T-helper 17 cell (primary cell): Measurements from ENCODE around the gene MTMR10. TPM values are rescaled to one million over a fixed set of nuclear protein-coding genes. Genes with fewer than 3 reads are reported as not detected.

Experiments
- ATAC-seq: fragments of 150-1000 bp; cut with Tn5 transposase; 2 replicates; pipeline ENCODE4 v1.10.0; 2021; ENCODE audit warnings: mild to moderate bottlenecking, moderate library complexity
- DNase-seq, 3 donors: peaks; one replicate each; pipeline versions ENCODE4 v3.0.0 to v3.0.0-alpha.2; 2020 to 2021
- H3K9me3 ChIP-seq: one replicate; pipeline ENCODE4 v1.7.0; 2013; ENCODE audit warnings: low read length, mild to moderate bottlenecking; ENCODE audit not compliant: control insufficient read depth, poor library complexity, severe bottlenecking
- H3K27ac Mint-ChIP-seq: one replicate; pipeline ENCODE4 v1.8.0; 2022; ENCODE audit warnings: mild to moderate bottlenecking, moderate library complexity, mixed read lengths
- H3K27me3 Mint-ChIP-seq: one replicate; pipeline ENCODE4 v1.8.0; 2022; ENCODE audit warnings: mixed read lengths
- H3K36me3 Mint-ChIP-seq: one replicate; pipeline ENCODE4 v1.8.0; 2022; ENCODE audit warnings: low read depth, mixed read lengths
- H3K4me1 Mint-ChIP-seq: one replicate; pipeline ENCODE4 v1.8.0; 2022; ENCODE audit warnings: mild to moderate bottlenecking, mixed read lengths
- H3K4me3 Mint-ChIP-seq: one replicate; pipeline ENCODE4 v1.8.0; 2022; ENCODE audit warnings: mild to moderate bottlenecking, moderate library complexity, mixed read lengths
- total RNA-seq, 4 donors: library from RNA in 2 of 4; stranded (reverse) in 2 of 4; gene quantifications; one replicate each; pipeline ENCODE4 v1.2.3 and lab custom pipeline; 2022 to 2026

MTMR10 gene
- total RNA-seq, 2 donors from 2014 or later = 33.3 to 38.6 TPM

DNA sequence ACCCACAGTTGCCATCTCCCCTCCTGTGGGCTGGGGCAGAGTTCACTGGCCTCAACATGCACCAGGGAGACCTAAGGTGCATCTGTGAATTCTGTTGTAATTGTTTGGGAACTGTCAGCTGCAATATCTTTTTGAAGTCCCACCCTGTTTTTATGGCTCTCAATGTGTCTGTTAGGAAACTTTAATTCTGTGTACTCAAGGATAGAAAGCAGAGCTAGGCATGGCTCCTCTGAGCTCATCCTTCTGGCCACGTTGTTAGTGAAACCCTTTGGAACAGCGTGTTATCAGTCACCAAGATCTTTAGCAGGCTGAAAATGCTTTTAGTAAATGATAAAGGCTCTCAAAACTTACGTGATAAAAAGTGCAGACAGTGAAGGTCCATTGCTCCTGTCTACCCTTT, 33.6 kb upstream of the MTMR10 start:
- no peak for DNase-seq
- Mint-ChIP-seq H3K27ac (no peak overlapping the region), H3K36me3 (no peaks in the 10 kb centered on the region), H3K4me3 (no peak overlapping the region), H3K27me3 (peaks cover 48% of the 10 kb centered on the region), H3K4me1 (peaks cover 3% of the 10 kb centered on the region)
- H3K9me3 ChIP-seq = no peaks in the 10 kb centered on the region
- ATAC-seq = no peak

DNA sequence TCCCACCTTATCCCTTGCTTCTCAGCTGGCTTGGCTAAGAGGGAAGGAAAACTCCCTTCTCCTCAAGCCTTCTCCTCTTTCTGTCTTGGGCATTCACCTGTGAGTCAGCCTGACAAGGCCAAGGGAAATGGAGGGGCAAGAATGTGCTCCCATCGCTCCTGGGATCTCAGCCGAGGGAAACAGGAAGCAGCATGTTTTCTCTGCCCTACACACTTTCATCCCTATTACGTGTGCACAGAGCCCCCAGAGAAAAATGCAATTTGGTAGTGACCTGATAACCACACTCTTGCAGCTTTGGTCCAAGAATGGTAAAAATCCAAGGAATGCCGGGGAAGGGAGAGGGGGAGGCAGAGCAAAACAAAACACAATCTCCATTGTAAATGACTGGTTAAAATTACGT, 32.9 kb upstream of the MTMR10 start:
- no peak overlapping the region for H3K27ac Mint-ChIP-seq
- H3K4me1 Mint-ChIP-seq = peaks cover 3% of the 10 kb centered on the region
- peaks cover 49% of the 10 kb centered on the region for H3K27me3 Mint-ChIP-seq
- ATAC-seq = no peak
- H3K4me3 Mint-ChIP-seq = no peak overlapping the region
- no peaks in the 10 kb centered on the region for H3K36me3 Mint-ChIP-seq
- DNase-seq = no peak
- H3K9me3 ChIP-seq = no peaks in the 10 kb centered on the region

DNA sequence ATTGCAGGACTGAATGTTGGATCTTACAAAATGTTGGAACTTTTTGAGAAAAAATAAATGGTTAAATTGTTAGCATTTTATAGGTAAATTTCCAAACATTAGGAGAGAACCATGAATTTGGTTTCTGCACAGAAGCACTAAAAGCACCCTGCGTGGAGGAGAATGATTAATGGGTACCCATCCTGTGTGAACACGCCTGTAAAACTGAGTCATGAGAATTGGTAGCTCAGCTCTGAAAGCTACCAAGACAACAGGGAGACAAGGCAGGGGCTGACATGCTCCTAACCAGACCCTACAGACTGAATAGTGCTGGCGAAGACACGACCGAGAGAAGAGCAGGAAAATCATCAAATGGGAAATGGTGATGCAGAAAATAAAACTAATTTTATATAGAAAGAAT, 32.4 kb upstream of the MTMR10 start:
- no peak for DNase-seq
- Mint-ChIP-seq H3K27me3 (peaks cover 44% of the 10 kb centered on the region), H3K4me1 (peaks cover 3% of the 10 kb centered on the region), H3K27ac (no peak overlapping the region), H3K4me3 (no peak overlapping the region), H3K36me3 (no peaks in the 10 kb centered on the region)
- no peak for ATAC-seq
- H3K9me3 ChIP-seq = no peaks in the 10 kb centered on the region

DNA sequence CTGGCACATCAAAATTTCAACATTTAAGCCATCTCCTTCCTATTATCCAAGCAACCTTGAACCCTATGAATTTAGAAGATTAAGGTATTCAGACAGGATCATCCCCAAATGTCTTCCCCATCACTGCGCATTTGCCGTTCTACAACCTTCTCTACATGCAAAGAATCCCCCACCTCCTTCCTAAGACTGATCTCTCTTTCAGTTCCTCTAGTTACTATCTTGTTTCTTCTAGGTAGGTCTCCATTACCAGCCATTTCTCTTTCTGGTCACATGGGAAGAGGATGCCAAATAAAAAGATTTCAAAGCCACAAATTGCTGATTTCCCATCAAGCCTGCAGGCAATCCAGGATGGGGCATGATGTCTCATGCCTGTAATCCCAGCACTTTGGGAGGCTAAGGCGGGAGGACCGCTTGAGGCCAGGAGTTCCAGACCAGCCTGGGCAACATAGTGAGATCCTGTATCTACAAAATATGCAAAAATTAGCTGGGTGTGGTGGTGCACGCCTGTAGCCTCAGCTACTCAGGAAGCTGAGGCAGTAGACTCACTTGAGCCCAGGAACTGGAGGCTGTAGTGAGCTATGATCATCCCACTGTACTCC, 29.7 kb upstream of the MTMR10 start:
- no peak overlapping the region for H3K4me3 Mint-ChIP-seq
- H3K27ac Mint-ChIP-seq = no peak overlapping the region
- no peak for DNase-seq
- H3K4me1 Mint-ChIP-seq = peaks cover 3% of the 10 kb centered on the region
- no peaks in the 10 kb centered on the region for H3K36me3 Mint-ChIP-seq
- ATAC-seq = no peak
- H3K27me3 Mint-ChIP-seq = peaks cover 27% of the 10 kb centered on the region
- no peaks in the 10 kb centered on the region for H3K9me3 ChIP-seq

DNA sequence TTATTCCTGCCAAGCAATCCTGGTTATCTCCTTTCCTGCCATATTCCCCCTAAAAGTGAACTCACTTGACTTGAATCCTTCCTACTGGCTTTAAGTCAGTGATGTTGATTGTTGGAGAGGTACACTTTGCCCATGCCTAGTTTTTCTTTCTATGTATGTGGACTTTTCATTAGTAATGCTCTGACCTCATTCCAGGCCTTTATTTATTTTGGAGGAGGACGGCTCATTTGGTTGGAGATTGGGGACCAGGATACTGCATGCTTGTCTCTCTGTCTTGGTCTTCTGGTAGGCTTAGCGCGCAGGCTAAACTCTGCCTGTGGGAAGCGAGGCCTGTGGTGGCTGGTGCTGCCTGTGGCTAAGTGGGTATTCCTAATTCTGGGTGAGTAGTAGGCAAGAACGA, 29.1 kb upstream of the MTMR10 start:
- no peaks in the 10 kb centered on the region for H3K36me3 Mint-ChIP-seq
- H3K27ac Mint-ChIP-seq = no peak overlapping the region
- no peak for DNase-seq
- H3K4me1 Mint-ChIP-seq = peaks cover 3% of the 10 kb centered on the region
- peaks cover 22% of the 10 kb centered on the region for H3K27me3 Mint-ChIP-seq
- no peaks in the 10 kb centered on the region for H3K9me3 ChIP-seq
- no peak for ATAC-seq
- no peak overlapping the region for H3K4me3 Mint-ChIP-seq

DNA sequence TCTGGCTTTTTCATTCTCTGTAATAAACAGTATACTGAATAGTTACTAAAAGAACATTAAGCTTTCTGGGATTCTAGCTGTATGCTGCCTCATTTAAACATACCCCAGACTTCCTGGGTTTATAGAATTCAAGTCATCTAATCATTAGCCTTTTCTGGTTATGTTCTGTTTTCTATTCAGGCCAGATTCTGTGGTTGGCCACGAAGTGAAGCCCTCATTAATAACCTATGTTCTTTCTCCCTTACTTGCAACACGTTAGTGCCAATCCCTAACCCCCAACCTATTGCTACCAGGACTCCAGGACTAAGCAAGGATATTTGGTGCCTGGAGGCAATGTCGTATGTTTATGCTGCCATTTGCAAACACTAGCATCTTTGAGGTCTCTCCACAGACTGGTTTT, 28.6 kb upstream of the MTMR10 start:
- H3K27ac Mint-ChIP-seq = no peak overlapping the region
- ATAC-seq = no peak
- no peaks in the 10 kb centered on the region for H3K36me3 Mint-ChIP-seq
- no peak overlapping the region for H3K4me3 Mint-ChIP-seq
- no peaks in the 10 kb centered on the region for H3K9me3 ChIP-seq
- no peak for DNase-seq
- peaks cover 19% of the 10 kb centered on the region for H3K27me3 Mint-ChIP-seq
- H3K4me1 Mint-ChIP-seq = peaks cover 3% of the 10 kb centered on the region

DNA sequence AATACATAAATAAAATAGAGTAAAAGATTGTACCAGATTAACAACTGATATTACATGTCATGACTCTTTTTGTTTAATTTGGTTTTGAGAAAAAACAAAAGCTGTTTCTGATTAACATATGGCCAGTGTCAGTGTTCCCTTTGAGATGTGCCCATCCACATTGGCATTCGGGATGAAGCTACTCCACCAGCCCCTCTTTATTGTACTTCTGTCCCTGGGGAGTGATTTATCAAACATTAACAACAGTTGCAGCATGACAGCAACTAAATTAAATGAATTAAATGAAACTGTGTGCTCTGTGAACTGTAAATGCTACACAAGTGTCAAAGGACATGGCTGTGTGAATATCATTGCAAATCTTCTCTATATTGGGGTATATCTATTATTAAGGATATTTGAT, 25.9 kb upstream of the MTMR10 start:
- no peak overlapping the region for H3K27ac Mint-ChIP-seq
- no peaks in the 10 kb centered on the region for H3K36me3 Mint-ChIP-seq
- no peak for DNase-seq
- H3K9me3 ChIP-seq = peaks cover under 1% of the 10 kb centered on the region
- peaks cover 18% of the 10 kb centered on the region for H3K27me3 Mint-ChIP-seq
- no peaks in the 10 kb centered on the region for H3K4me1 Mint-ChIP-seq
- no peak overlapping the region for H3K4me3 Mint-ChIP-seq
- ATAC-seq = no peak

DNA sequence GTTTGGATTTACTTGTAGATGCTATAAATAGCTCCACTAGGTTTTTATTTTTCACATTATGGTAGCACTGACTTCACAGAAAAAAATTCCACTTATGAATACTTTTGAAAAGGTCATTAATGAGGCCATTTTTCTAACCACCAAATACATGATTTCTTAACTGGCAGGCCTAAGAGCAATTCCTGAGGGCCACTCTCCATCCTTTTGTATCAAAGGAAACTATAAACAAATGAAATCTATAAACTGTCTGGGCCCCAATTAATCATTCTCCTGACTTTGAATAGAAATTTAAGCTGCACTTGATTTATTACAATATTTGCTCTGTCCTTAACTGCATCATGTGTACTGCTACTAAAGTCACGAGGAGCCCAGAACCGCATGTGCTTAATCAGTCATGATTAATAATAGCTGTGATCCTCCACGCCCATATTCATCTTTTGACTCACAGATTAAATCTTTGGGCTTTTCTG, 25.1 kb upstream of the MTMR10 start:
- peaks cover 4% of the 10 kb centered on the region for H3K9me3 ChIP-seq
- no peak overlapping the region for H3K4me3 Mint-ChIP-seq
- DNase-seq (no peak), ATAC-seq (no peak)
- H3K36me3 Mint-ChIP-seq = no peaks in the 10 kb centered on the region
- no peak overlapping the region for H3K27ac Mint-ChIP-seq
- H3K4me1 Mint-ChIP-seq = no peaks in the 10 kb centered on the region
- peaks cover 18% of the 10 kb centered on the region for H3K27me3 Mint-ChIP-seq

DNA sequence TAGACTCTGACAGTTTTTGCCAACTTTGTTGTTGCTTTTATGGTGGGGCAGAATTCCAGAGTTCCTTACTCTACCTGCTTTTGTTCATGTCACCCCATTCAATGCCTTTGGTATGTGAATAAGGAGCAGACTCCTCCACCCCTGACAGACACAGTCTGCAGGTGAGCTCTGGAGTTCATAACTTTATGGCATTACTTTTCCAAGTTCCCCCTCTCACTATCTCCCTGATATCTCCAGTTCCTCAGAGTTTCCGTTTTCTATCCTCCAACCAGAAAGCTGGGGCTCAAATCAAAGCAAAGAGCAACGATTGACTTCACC, 23.1 kb upstream of the MTMR10 start:
- H3K27me3 Mint-ChIP-seq = no peaks in the 10 kb centered on the region
- no peak for DNase-seq
- no peak for ATAC-seq
- no peak overlapping the region for H3K27ac Mint-ChIP-seq
- H3K4me3 Mint-ChIP-seq = no peak overlapping the region
- H3K36me3 Mint-ChIP-seq = no peaks in the 10 kb centered on the region
- peaks cover 4% of the 10 kb centered on the region for H3K9me3 ChIP-seq
- H3K4me1 Mint-ChIP-seq = no peaks in the 10 kb centered on the region

DNA sequence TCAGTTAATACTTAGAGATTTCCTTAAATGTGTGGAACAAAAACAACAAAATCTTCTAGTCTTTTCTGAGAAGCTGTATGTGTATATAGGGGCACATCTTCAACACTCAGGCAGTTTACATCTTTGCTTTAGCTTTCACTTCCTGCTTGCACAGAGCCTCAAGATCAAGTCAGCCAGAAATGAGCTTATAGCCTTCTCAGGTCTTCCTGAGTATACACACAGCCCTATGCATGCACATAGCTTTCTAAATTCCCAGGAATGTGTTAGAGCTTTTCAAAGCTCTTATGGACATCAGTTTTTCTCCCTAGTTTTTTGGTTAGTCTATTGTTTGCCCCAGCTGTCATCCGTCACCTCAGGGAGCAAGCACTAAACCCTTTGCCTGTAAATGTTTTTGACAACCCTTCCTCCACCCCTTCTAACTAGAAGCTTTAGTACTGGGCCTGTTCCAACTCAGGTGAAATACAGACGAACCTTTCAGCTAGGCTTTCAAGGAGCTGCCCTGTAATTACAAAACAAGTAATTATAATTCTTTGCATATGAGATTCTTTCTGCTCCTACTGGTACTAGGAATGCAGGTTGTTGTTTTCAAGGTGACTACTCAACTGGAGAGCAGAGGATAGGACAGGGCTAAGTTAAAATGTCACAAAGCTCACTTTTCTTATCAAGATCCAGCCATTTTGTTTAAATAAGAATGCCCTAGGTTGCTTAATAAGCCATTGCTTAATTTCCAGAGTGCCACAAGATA, 22.6 kb upstream of the MTMR10 start:
- Mint-ChIP-seq H3K36me3 (no peaks in the 10 kb centered on the region), H3K27me3 (no peaks in the 10 kb centered on the region), H3K4me3 (no peak overlapping the region), H3K4me1 (no peaks in the 10 kb centered on the region), H3K27ac (no peak overlapping the region)
- peaks cover 4% of the 10 kb centered on the region for H3K9me3 ChIP-seq
- DNase-seq (no peak), ATAC-seq (peak; percentile 35)

DNA sequence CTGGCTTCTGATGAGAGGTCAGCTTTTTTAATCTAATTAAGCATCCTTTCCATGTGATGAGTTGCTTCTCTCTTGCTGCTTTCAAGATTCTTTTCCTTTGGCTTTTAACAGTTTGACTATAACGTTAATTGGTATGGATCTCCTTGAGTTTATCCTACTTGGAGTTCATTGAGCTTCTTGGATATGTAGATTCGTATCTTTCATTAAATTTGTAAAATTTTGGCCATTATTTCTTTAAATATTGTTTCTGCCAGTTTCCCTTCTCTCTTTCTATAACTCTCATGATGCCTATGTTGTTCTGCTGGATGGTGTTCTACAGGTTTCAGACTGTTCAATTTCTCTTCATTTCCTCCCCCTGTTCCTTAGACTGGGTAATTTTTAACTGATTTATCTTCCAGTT, 21.0 kb upstream of the MTMR10 start:
- H3K4me3 Mint-ChIP-seq = no peak overlapping the region
- H3K36me3 Mint-ChIP-seq = no peaks in the 10 kb centered on the region
- H3K4me1 Mint-ChIP-seq = no peaks in the 10 kb centered on the region
- H3K27ac Mint-ChIP-seq = no peak overlapping the region
- no peak for DNase-seq
- ATAC-seq = no peak
- peaks cover 4% of the 10 kb centered on the region for H3K9me3 ChIP-seq
- H3K27me3 Mint-ChIP-seq = peaks cover 1% of the 10 kb centered on the region

DNA sequence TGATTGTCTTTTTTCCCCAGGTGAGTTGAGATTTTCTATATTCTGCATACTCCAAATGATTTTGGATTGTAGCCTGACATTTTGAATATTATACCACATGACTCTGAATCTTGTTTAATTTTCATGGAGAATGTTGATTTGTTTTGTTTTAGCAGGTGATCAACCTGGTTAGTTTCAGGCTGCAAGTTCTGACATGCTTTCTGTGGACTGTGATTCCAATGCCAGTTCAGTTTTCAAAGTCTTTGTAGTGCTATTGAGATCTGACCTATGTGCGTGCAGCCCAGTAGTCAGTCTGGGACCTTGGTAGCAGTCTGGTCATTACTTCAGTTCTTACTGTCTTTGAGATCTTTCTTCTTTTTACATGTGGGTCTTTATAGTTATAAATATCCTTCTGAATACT, 18.6 kb upstream of the MTMR10 start:
- H3K27ac Mint-ChIP-seq = no peak overlapping the region
- H3K27me3 Mint-ChIP-seq = peaks cover 21% of the 10 kb centered on the region
- ATAC-seq (no peak), DNase-seq (no peak)
- no peak overlapping the region for H3K4me3 Mint-ChIP-seq
- no peaks in the 10 kb centered on the region for H3K36me3 Mint-ChIP-seq
- peaks cover 4% of the 10 kb centered on the region for H3K9me3 ChIP-seq
- peaks cover 5% of the 10 kb centered on the region for H3K4me1 Mint-ChIP-seq

DNA sequence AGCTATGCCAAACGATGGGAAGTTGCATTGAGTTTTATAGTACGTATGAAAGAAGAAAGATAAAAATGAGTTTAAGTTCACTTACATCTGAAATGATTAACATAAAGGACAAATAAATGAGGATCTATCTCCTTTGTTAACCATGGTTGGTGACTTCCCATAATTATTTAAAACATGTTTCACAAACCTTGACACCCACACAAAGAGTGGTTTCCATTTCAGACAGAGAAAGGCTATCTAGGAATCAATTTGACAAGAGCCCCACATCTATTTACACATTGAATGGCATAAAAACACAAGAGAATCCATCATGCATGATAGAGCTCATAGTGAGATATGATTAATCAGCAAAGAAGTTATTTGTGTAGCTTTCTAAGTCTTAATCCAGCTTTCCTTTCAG, 14.2 kb upstream of the MTMR10 start:
- peaks cover 10% of the 10 kb centered on the region for H3K4me1 Mint-ChIP-seq
- no peak overlapping the region for H3K4me3 Mint-ChIP-seq
- H3K27me3 Mint-ChIP-seq = peaks cover 48% of the 10 kb centered on the region
- DNase-seq (no peak), ATAC-seq (no peak)
- H3K27ac Mint-ChIP-seq = no peak overlapping the region
- no peaks in the 10 kb centered on the region for H3K36me3 Mint-ChIP-seq
- H3K9me3 ChIP-seq = no peaks in the 10 kb centered on the region

DNA sequence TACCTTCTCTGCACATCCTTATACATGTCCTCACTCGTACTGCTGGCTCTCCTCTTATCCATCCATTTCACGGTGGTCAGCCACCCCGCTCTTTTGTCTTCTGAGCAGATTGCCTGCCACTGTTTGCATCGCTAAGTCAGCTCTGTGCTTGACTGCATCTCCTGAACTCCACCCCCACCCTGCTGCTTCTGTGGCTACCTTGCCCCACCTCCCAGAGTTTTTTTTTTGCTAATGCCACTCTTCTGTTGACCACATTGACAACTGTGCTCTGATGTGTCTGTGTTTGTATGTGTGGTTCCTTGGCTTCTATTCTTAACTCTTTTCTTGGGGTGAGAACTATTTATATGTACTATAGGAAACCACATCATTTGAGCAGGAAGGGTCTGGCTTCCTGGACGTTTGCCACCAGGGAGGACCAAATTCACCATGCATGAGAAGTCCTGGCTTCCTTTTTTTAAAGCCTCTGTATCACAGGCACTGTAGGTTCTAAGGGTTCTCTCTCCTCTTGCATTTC, 12.8 kb upstream of the MTMR10 start:
- no peak overlapping the region for H3K4me3 Mint-ChIP-seq
- H3K36me3 Mint-ChIP-seq = no peaks in the 10 kb centered on the region
- H3K27ac Mint-ChIP-seq = peak overlapping the region; percentile 10
- no peaks in the 10 kb centered on the region for H3K9me3 ChIP-seq
- no peak for DNase-seq
- H3K27me3 Mint-ChIP-seq = peaks cover 54% of the 10 kb centered on the region
- peaks cover 10% of the 10 kb centered on the region for H3K4me1 Mint-ChIP-seq
- peak; percentile 47 for ATAC-seq
